ENCODE measurements around the gene TIMM23.
A peak's percentile ranks its signal among the peaks of the same experiment; 100 is the strongest.
"Not testable (repeated sequence)": the region's sequence is repeated elsewhere in the genome, so short reads cannot be mapped to it uniquely, and the experiment has no call there.

DNA sequence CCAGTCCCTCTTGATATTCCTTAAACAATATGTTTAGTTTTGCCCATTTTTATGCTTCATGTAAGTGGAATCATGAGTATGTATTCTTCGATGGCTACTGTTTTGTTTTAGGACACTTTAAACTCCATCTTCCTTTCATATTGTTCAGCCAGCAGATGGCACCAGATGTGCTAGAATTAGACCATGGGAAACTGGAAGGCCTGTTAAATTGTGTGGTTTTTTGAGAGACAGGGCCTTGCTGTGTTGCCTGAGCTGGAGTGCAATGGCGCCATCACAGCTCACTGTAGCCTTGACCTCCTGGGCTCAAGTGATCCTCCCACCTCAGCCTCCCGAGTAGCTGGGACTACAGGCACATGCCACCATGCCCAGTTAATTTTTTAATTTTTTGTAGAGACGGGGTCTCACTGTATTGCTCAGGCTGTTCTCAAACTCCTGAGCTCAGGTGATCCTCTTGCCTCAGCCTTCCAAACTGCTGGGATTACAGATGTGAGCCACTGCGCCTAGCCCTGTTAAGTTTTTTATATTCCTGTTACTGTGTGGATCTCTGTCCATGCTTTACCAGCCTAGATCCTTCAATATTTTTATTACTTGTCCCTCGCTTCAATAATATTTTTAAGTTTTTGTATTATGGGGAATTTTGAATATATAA, 11.4 kb downstream of the TIMM23 start:
- TF ChIP-seq CTCF (conservative IDR thresholded peaks at IDR 0.05 in 1 of 2, IDR thresholded peaks at IDR 0.05 in 1 of 2; ENCODE audit: extremely low read depth in 1 of 2, insufficient read depth in 1 of 2, low read depth in 1 of 2, low read length in 2 of 2): peak; percentile 14 to 37
- TF ChIP-seq EZH2 (IDR thresholded peaks at IDR 0.05; ENCODE audit: borderline replicate concordance, low read length): not testable (repeated sequence)

All from mammary epithelial cell (primary cell).